H1 (cell line): ENCODE results near the gene CLINT1. TPM values are rescaled to one million over a fixed set of nuclear protein-coding genes. Genes with fewer than 3 reads are reported as not detected.

Source experiments
- CTCF ChIA-PET: fragments of 300-600 bp; sonication (Branson Sonifier 250); formaldehyde crosslinking; loops from one replicate; lab custom pipeline; 2021; ENCODE audit not compliant: partially characterized antibody; lab: Charles Lee
- POLR2A ChIA-PET: fragments of 300-600 bp; sonication (Branson Sonifier 250); formaldehyde crosslinking; loops from one replicate; lab custom pipeline; 2021; ENCODE audit warnings: inconsistent platforms; ENCODE audit not compliant: partially characterized antibody; lab: Charles Lee
- DNase-seq, 2 experiments: peaks; one replicate each; pipeline versions ENCODE4 v3.0.0 to v3.0.0-alpha.2; 2010 to 2022; ENCODE audit warnings: low spot score in 2 of 2, low read depth in 1 of 2, mixed read lengths in 1 of 2
- FAIRE-seq: peaks from 2 replicates; lab custom pipeline; 2011; peaks lifted over from hg19 to GRCh38; lab: Jason Lieb, UNC
- H2AFZ ChIP-seq: 2 replicates; pipeline ENCODE4 v1.8.1; 2012; ENCODE audit warnings: low read length, inconsistent platforms
- H2AK5ac ChIP-seq: 2 replicates; pipeline ENCODE4 v1.6.1; 2013; ENCODE audit warnings: low read depth, low read length
- H2BK120ac ChIP-seq: replicated peaks from 2 replicates; pipeline ENCODE3; 2013; ENCODE audit warnings: low read depth, low read length, inconsistent platforms
- H2BK12ac ChIP-seq: 2 replicates; pipeline ENCODE4 v1.6.1; 2013; ENCODE audit warnings: low read depth, low read length
- H2BK15ac ChIP-seq: 2 replicates; pipeline ENCODE4 v1.6.1; 2013; ENCODE audit warnings: low read length
- H2BK20ac ChIP-seq: 2 replicates; pipeline ENCODE4 v1.6.1; 2013; ENCODE audit warnings: low read length
- H2BK5ac ChIP-seq: 2 replicates; pipeline ENCODE4 v1.6.1; 2013; ENCODE audit warnings: low read depth, low read length
- H3K14ac ChIP-seq: 2 replicates; pipeline ENCODE4 v1.6.1; 2013; ENCODE audit warnings: inconsistent platforms; ENCODE audit not compliant: insufficient read length
- H3K18ac ChIP-seq: 2 replicates; pipeline ENCODE4 v1.6.1; 2013; ENCODE audit warnings: low read length; ENCODE audit errors: extremely low read depth
- H3K23ac ChIP-seq: 2 replicates; pipeline ENCODE4 v1.6.1; 2013; ENCODE audit warnings: inconsistent platforms; ENCODE audit not compliant: insufficient read length
- H3K23me2 ChIP-seq: 2 replicates; pipeline ENCODE4 v1.6.1; 2013; ENCODE audit warnings: low read depth, low read length
- H3K27ac ChIP-seq: 2 replicates; pipeline ENCODE4 v1.6.1; 2011; ENCODE audit warnings: low read depth, low read length, inconsistent platforms
- H3K27me3 ChIP-seq, 4 experiments: replicated peaks in 1 of 4; 1 replicate in 1 of 4; 2 replicates in 3 of 4; pipeline versions ENCODE4 v1.6.1 to v1.8.1; 2011 to 2013; ENCODE audit warnings: low read length in 3 of 4, mild to moderate bottlenecking in 3 of 4, inconsistent platforms in 2 of 4, mixed read lengths in 2 of 4, moderate library complexity in 1 of 4; ENCODE audit not compliant: control insufficient read depth in 3 of 4, insufficient read depth in 3 of 4; ENCODE audit errors: extremely low read depth in 1 of 4
- H3K36me3 ChIP-seq, 4 experiments: 2 replicates each; pipeline versions ENCODE4 v1.6.1 to v1.8.1; 2011 to 2013; ENCODE audit warnings: mild to moderate bottlenecking in 4 of 4, low read length in 3 of 4, moderate library complexity in 2 of 4, control low read depth in 1 of 4, inconsistent platforms in 1 of 4; ENCODE audit not compliant: insufficient read depth in 4 of 4, control insufficient read depth in 2 of 4
- H3K4ac ChIP-seq: replicated peaks from 2 replicates; pipeline ENCODE3; 2013; ENCODE audit warnings: low read length, low read depth, mixed read lengths, inconsistent platforms; ENCODE audit not compliant: insufficient read length
- H3K4me1 ChIP-seq, 4 experiments: replicated peaks in 1 of 4; 1 replicate in 1 of 4; 2 replicates in 3 of 4; pipeline versions ENCODE4 v1.6.1 to v1.8.1; 2011 to 2013; ENCODE audit warnings: low read length in 3 of 4, inconsistent platforms in 2 of 4, mixed read lengths in 1 of 4; ENCODE audit not compliant: insufficient read depth in 4 of 4, control insufficient read depth in 3 of 4
- H3K4me2 ChIP-seq, 2 experiments: 2 replicates each; pipeline versions ENCODE4 v1.6.1 to v1.8.1; 2011 to 2013; ENCODE audit warnings: low read depth in 2 of 2, low read length in 2 of 2, control low read depth in 1 of 2, inconsistent platforms in 1 of 2, mild to moderate bottlenecking in 1 of 2; ENCODE audit not compliant: insufficient read depth in 1 of 2
- H3K4me3 ChIP-seq, 4 experiments: fragments of 200-600, 300-600 bp in 1 of 4; sonication (generic), shearing (Covaris generic), sonication (Bioruptor Twin) in 1 of 4; 2 replicates each; pipeline versions ENCODE4 v1.5.1 to v1.8.1; 2011 to 2016; ENCODE audit warnings: low read length in 4 of 4, low read depth in 3 of 4, control low read depth in 2 of 4, inconsistent platforms in 2 of 4, mild to moderate bottlenecking in 2 of 4, mixed read lengths in 1 of 4, moderate library complexity in 1 of 4; ENCODE audit not compliant: insufficient read depth in 2 of 4; ENCODE audit errors: extremely low read depth in 1 of 4
- H3K56ac ChIP-seq: replicated peaks from 2 replicates; pipeline ENCODE3; 2013; ENCODE audit warnings: low read depth, mild to moderate bottlenecking, mixed read lengths, low read length, inconsistent platforms; ENCODE audit not compliant: insufficient read length
- H3K79me1 ChIP-seq: 2 replicates; pipeline ENCODE4 v1.6.1; 2013; ENCODE audit warnings: low read depth, low read length, control low read depth
- H3K79me2 ChIP-seq, 2 experiments: 2 replicates each; pipeline versions ENCODE4 v1.6.1 to v1.8.1; 2012 to 2013; ENCODE audit warnings: low read length in 2 of 2, mild to moderate bottlenecking in 2 of 2, inconsistent platforms in 1 of 2; ENCODE audit not compliant: insufficient read depth in 2 of 2, control insufficient read depth in 1 of 2
- H3K9ac ChIP-seq, 4 experiments: replicated peaks in 1 of 4; 1 replicate in 1 of 4; 2 replicates in 3 of 4; pipeline versions ENCODE4 v1.6.1 to v1.8.1; 2011 to 2013; ENCODE audit warnings: low read depth in 3 of 4, low read length in 3 of 4, control low read depth in 2 of 4, mild to moderate bottlenecking in 2 of 4, moderate library complexity in 2 of 4, inconsistent platforms in 1 of 4; ENCODE audit errors: extremely low read depth in 1 of 4
- H3K9me3 ChIP-seq, 2 experiments: 2 replicates each; pipeline versions ENCODE4 v1.6.1 to v1.8.1; 2012 to 2013; ENCODE audit warnings: mild to moderate bottlenecking in 2 of 2, moderate library complexity in 2 of 2, control low read depth in 1 of 2, inconsistent platforms in 1 of 2, low read depth in 1 of 2, low read length in 1 of 2, mixed read lengths in 1 of 2; ENCODE audit not compliant: insufficient read depth in 2 of 2
- H4K20me1 ChIP-seq, 2 experiments: replicated peaks in 1 of 2; 2 replicates each; pipeline versions ENCODE3 to v1.8.1; 2011 to 2013; ENCODE audit warnings: inconsistent platforms in 2 of 2, low read length in 2 of 2, mild to moderate bottlenecking in 1 of 2; ENCODE audit not compliant: insufficient read depth in 2 of 2, control insufficient read depth in 1 of 2
- H4K5ac ChIP-seq: 2 replicates; pipeline ENCODE4 v1.6.1; 2013; ENCODE audit warnings: low read length, low read depth, mixed read lengths, inconsistent platforms; ENCODE audit not compliant: insufficient read length
- H4K8ac ChIP-seq: 2 replicates; pipeline ENCODE4 v1.8.0; 2013; ENCODE audit warnings: mild to moderate bottlenecking, moderate library complexity, low read length, inconsistent platforms; ENCODE audit not compliant: insufficient read depth; ENCODE audit errors: extremely low read depth
- H4K91ac ChIP-seq: replicated peaks from 2 replicates; pipeline ENCODE3; 2013; ENCODE audit warnings: low read length, mixed read lengths, inconsistent platforms; ENCODE audit not compliant: insufficient read length
- KDM1A ChIP-seq: fragments of 200-600, 300-600 bp; sonication (generic); IDR thresholded peaks from 2 replicates; pipeline ENCODE4 v1.7.1; 2016; ENCODE audit warnings: mild to moderate bottlenecking, low read length, borderline replicate concordance
- ZNF274 ChIP-seq: IDR thresholded peaks from 2 replicates; pipeline ENCODE4 v1.7.0; 2012; ENCODE audit warnings: low read length, borderline replicate concordance; ENCODE audit errors: extremely low read depth
- WGBS, 2 experiments: shearing (Covaris generic) in 1 of 2; methylation state at CpG; one replicate each; pipeline versions ENCODE4 v1.1.6 to v1.1.7; 2013 to 2015; ENCODE audit warnings: low lambda C conversion rate in 2 of 2, mixed read lengths in 2 of 2, inconsistent platforms in 1 of 2, low coverage in 1 of 2, missing lambda C conversion rate in 1 of 2; ENCODE audit not compliant: insufficient replicate concordance in 2 of 2, insufficient coverage in 1 of 2, insufficient read length in 1 of 2; ENCODE audit errors: extremely low coverage in 1 of 2, missing lambda C conversion rate in 1 of 2; 5-methylcytosine and 5-hydroxymethylcytosine counted together
- polyA plus RNA-seq, 7 experiments: library from polyadenylated mRNA; depleted of rRNA in 3 of 7; stranded (reverse) in 5 of 7; unstranded in 2 of 7; fragments of >200 nt in 5 of 7; fragments of 200-250 nt in 2 of 7; gene quantifications; 1 replicate in 5 of 7; 2 replicates in 1 of 7; 4 replicates in 1 of 7; pipeline versions ENCODE4 v1.2.1 to v1.2.3, GENCODE V29; 2011 to 2013; ENCODE audit warnings: missing spikeins in 2 of 7, mixed read lengths in 2 of 7
- total RNA-seq: library from RNA; stranded (reverse); fragmentation: NEBNext Ultra II Directional; extraction: Animal tissue kit (Norgen Biotek cat#: 25700); gene quantifications from 2 replicates; pipeline ENCODE4 v1.2.1, GENCODE V29; 2021

CLINT1 gene
- total and polyA plus RNA-seq, 2 of the 8 experiments (the other 6 are each of a cell fraction or from before 2014, with no cell fraction given) = 85.9 to 140 TPM

- Histone ChIP-seq H4K20me1 (peaks cover 2 to 5% of the 10 kb centered on the region in 2 experiments), H3K27ac (no peak overlapping the region), H3K4me2 (no peak overlapping the region), H3K27me3 (no peaks in the 10 kb centered on the region), H3K14ac (no peak overlapping the region), H2BK20ac (no peak overlapping the region), H4K5ac (no peak overlapping the region), H3K36me3 (peaks cover 0 to 2% (median 0%) of the 10 kb centered on the region in 4 experiments; a peak in 1 of 8 replicates), H3K23me2 (no peaks in the 10 kb centered on the region), H3K4me3 (no peak overlapping the region), H2BK15ac (no peak overlapping the region), H3K56ac (no peak overlapping the region), H4K91ac (no peak overlapping the region), H3K9me3 (no peaks in the 10 kb centered on the region), H3K18ac (no peak overlapping the region), H2AK5ac (no peak overlapping the region), H3K4ac (no peak overlapping the region), H2BK120ac (no peak overlapping the region), H3K9ac (no peak overlapping the region), H4K8ac (no peak overlapping the region), H3K79me2 (peaks cover 0 to 92% of the 10 kb centered on the region in 2 experiments; a peak in 2 of 4 replicates), H3K23ac (no peak overlapping the region), H3K4me1 (peaks cover 0 to 2% (median 0%) of the 10 kb centered on the region in 4 experiments; a peak in 2 of 7 replicates), H2AFZ (no peak overlapping the region), H3K79me1 (no peaks in the 10 kb centered on the region), H2BK12ac (no peak overlapping the region), H2BK5ac (no peak overlapping the region)
- POLR2A ChIA-PET = no interaction called here
- no peak for DNase-seq
- no peak for FAIRE-seq
- CTCF ChIA-PET = no interaction called here
- 80% methylated on average over 1 of the region's 1 CpG; no CpG with 5 or more reads in 1 of the 2 experiments for WGBS, 2 experiments
- TF ChIP-seq KDM1A = no peak
- TF ChIP-seq ZNF274 = no peak
These were observed 37.5 kb downstream of the CLINT1 start for GRCh38 chr5:157821405-157821804.
